HCT116 (cell line): ENCODE results near the gene SRGN. TPM values are rescaled to one million over a fixed set of nuclear protein-coding genes. Genes with fewer than 3 reads are reported as not detected.
"Not testable (repeated sequence)": the region's sequence is repeated elsewhere in the genome, so short reads cannot be mapped to it uniquely, and the experiment has no call there.

ENCODE experiments used
- ATAC-seq: fragments of 200-7000 bp; cut with Tn5 transposase; 2 replicates; pipeline ENCODE4 v1.9.1; 2020; ENCODE audit warnings: mild to moderate bottlenecking, moderate library complexity
- BruUV-seq: library from RNA; stranded (reverse); fragments of 400-500 nt; replicated peaks from 2 replicates; lab custom pipeline; 2021; lab: Mats Ljungman, UMichigan
- CTCF ChIA-PET: fragments of 300-600 bp; sonication (Branson Sonifier 250); formaldehyde crosslinking; loops from one replicate; lab custom pipeline; 2021; ENCODE audit warnings: antibody characterized with exemption; lab: Charles Lee
- POLR2A ChIA-PET: fragments of 300-600, 350-600 bp; sonication (Branson Sonifier 250); formaldehyde crosslinking; loops from one replicate; lab custom pipeline; 2021; ENCODE audit warnings: antibody characterized with exemption; lab: Charles Lee
- RAD21 ChIA-PET, 2 experiments: fragments of 300-600 bp; sonication (Branson Sonifier 250); formaldehyde crosslinking; loops; one replicate each; lab custom pipeline; 2023; ENCODE audit warnings: low total read pairs in 2 of 2; ENCODE audit not compliant: uncharacterized antibody in 2 of 2, unreplicated experiment in 2 of 2, low non-redundant PET in 1 of 2; lab: Charles Lee
- DNase-seq: peaks from one replicate; pipeline ENCODE4 v3.0.0-alpha.2; 2010; ENCODE audit warnings: low read depth, low spot score
- H2AFZ ChIP-seq: fragments of 200-600 bp; shearing (Covaris generic), sonication (generic); 2 replicates; pipeline ENCODE4 v1.6.1; 2017; ENCODE audit warnings: low read depth, mixed run types, mixed read lengths, antibody characterized with exemption, low read length; ENCODE audit not compliant: poor library complexity, severe bottlenecking
- H3K27ac ChIP-seq: 2 replicates; pipeline ENCODE4 v1.5.1; 2012; ENCODE audit warnings: low read depth, low read length
- H3K27me3 ChIP-seq: fragments of 200-600 bp; sonication (generic); 2 replicates; pipeline ENCODE4 v1.6.1; 2016; ENCODE audit warnings: mixed run types, low read length, mixed read lengths; ENCODE audit not compliant: insufficient read depth
- H3K36me3 ChIP-seq, 2 experiments: fragments of 200-500 bp in 1 of 2; fragments of 200-600 bp in 1 of 2; sonication (Bioruptor generic) in 1 of 2; sonication (generic) in 1 of 2; 2 replicates each; pipeline versions ENCODE4 v1.5.1 to v1.6.1; 2014 to 2016; ENCODE audit warnings: low read length in 2 of 2, inconsistent platforms in 1 of 2, mixed read lengths in 1 of 2, mixed run types in 1 of 2; ENCODE audit not compliant: insufficient read depth in 2 of 2, control insufficient read depth in 1 of 2
- H3K4me1 ChIP-seq, 2 experiments: fragments of 200-600 bp in 1 of 2; sonication (generic) in 1 of 2; 2 replicates each; pipeline versions ENCODE4 v1.5.1 to v1.6.1; 2012 to 2017; ENCODE audit warnings: low read length in 2 of 2, inconsistent platforms in 1 of 2, mild to moderate bottlenecking in 1 of 2, mixed read lengths in 1 of 2, mixed run types in 1 of 2, moderate library complexity in 1 of 2; ENCODE audit not compliant: insufficient read depth in 2 of 2, control insufficient read depth in 1 of 2
- H3K4me2 ChIP-seq: fragments of 200-600 bp; sonication (generic); 2 replicates; pipeline ENCODE4 v1.6.1; 2017; ENCODE audit warnings: mixed run types, low read length, mixed read lengths
- H3K4me3 ChIP-seq, 2 experiments: fragments of 200-600 bp in 1 of 2; sonication (generic) in 1 of 2; replicated peaks in 1 of 2; 2 replicates each; pipeline ENCODE4 v1.5.1; 2011 to 2016; ENCODE audit warnings: low read length in 2 of 2, control low read depth in 1 of 2, low read depth in 1 of 2, mild to moderate bottlenecking in 1 of 2, mixed read lengths in 1 of 2, mixed run types in 1 of 2
- H3K79me2 ChIP-seq: fragments of 200-600 bp; sonication (generic); 2 replicates; pipeline ENCODE4 v1.6.1; 2017; ENCODE audit warnings: mild to moderate bottlenecking, mixed run types, low read length, moderate library complexity, mixed read lengths; ENCODE audit not compliant: insufficient read depth
- H3K9ac ChIP-seq: fragments of 200-600 bp; sonication (generic); 2 replicates; pipeline ENCODE4 v1.6.1; 2016; ENCODE audit warnings: low read length, mixed read lengths
- H3K9me2 ChIP-seq: fragments of 200-600 bp; sonication (generic), shearing (Covaris generic); 2 replicates; pipeline ENCODE4 v1.6.1; 2017; ENCODE audit warnings: mixed run types, mild to moderate bottlenecking, moderate library complexity; ENCODE audit not compliant: insufficient read depth
- H3K9me3 ChIP-seq, 2 experiments: fragments of 200-500 bp in 1 of 2; fragments of 200-600 bp in 1 of 2; sonication (Bioruptor generic) in 1 of 2; sonication (generic) in 1 of 2; 2 replicates each; pipeline ENCODE4 v1.6.1; 2014 to 2017; ENCODE audit warnings: low read length in 2 of 2, mixed read lengths in 2 of 2, inconsistent platforms in 1 of 2, low read depth in 1 of 2, mild to moderate bottlenecking in 1 of 2, mixed run types in 1 of 2, moderate library complexity in 1 of 2; ENCODE audit not compliant: control insufficient read depth in 1 of 2, insufficient read depth in 1 of 2
- H4K20me1 ChIP-seq: fragments of 200-600 bp; sonication (generic), shearing (Covaris generic); 2 replicates; pipeline ENCODE4 v1.6.1; 2017; ENCODE audit warnings: mixed run types, mild to moderate bottlenecking, moderate library complexity; ENCODE audit not compliant: insufficient read depth
- RAD21 ChIP-seq: IDR thresholded peaks from 2 replicates; pipeline ENCODE4 v1.6.1; 2012; ENCODE audit warnings: low read depth, mild to moderate bottlenecking
- intact Hi-C: fragments of 100-400 bp; cut with micrococcal nuclease; formaldehyde crosslinking; loops from 2 replicates; pipeline ENCODE4 v1.10.0; 2022
- total RNA-seq: library from RNA; stranded (reverse); gene quantifications from one replicate; pipeline ENCODE4 v1.2.1, GENCODE V29; 2021; ENCODE audit not compliant: unreplicated experiment
- TF ChIP-seq, protein P1 (sequence below), 3 experiments: fragments of 200-600 bp in 1 of 3; sonication (generic) in 1 of 3; IDR thresholded peaks in 2 of 3; conservative IDR thresholded peaks in 1 of 3; 2 replicates each; pipeline ENCODE4 v1.5.1; 2012 to 2017; ENCODE audit warnings: low read depth in 2 of 3, low read length in 2 of 3, antibody characterized with exemption in 1 of 3, borderline replicate concordance in 1 of 3, control low read depth in 1 of 3, mild to moderate bottlenecking in 1 of 3, mixed read lengths in 1 of 3, mixed run types in 1 of 3, moderate library complexity in 1 of 3; ENCODE audit not compliant: insufficient read depth in 1 of 3
- TF ChIP-seq, protein P2 (sequence below): IDR thresholded peaks from 2 replicates; pipeline ENCODE4 v1.6.1; 2012

Gene SRGN
- total RNA-seq, 1 experiment from 2014 or later, result 1.8 TPM

DNA sequence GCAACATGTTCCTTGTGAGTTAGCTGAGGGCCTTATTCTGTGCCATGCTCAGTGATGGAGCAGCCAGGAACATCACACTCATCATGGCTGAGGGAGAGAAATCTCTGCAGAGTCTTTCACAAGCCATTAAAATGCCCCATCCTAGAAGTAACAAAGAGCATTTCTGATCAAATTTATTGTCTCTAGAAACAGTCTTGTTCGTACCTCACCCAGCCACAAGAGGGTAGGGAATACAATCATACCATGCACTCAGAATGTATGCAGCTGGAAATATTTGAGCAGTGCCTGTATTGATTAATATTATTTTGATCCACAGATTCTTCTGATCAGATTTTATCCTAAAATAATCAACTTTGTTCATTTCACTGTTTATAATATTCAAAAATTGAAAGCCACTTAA lies 53.4 kb downstream of the SRGN start:
- ATAC-seq (no peak; the same call in 1 of the 2 replicates), DNase-seq (no peak)
- no peak overlapping the region for H2AFZ ChIP-seq
- H4K20me1 ChIP-seq, result no peaks in the 10 kb centered on the region
- peaks cover 56% of the 10 kb centered on the region for H3K79me2 ChIP-seq
- no peak overlapping the region for H3K9ac ChIP-seq
- H3K4me1 ChIP-seq, result no peaks in the 10 kb centered on the region
- no TSS peak for BruUV-seq
- intact Hi-C loops, result no loop called here
- TF ChIP-seq, protein P1, sequence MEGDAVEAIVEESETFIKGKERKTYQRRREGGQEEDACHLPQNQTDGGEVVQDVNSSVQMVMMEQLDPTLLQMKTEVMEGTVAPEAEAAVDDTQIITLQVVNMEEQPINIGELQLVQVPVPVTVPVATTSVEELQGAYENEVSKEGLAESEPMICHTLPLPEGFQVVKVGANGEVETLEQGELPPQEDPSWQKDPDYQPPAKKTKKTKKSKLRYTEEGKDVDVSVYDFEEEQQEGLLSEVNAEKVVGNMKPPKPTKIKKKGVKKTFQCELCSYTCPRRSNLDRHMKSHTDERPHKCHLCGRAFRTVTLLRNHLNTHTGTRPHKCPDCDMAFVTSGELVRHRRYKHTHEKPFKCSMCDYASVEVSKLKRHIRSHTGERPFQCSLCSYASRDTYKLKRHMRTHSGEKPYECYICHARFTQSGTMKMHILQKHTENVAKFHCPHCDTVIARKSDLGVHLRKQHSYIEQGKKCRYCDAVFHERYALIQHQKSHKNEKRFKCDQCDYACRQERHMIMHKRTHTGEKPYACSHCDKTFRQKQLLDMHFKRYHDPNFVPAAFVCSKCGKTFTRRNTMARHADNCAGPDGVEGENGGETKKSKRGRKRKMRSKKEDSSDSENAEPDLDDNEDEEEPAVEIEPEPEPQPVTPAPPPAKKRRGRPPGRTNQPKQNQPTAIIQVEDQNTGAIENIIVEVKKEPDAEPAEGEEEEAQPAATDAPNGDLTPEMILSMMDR (IDR thresholded peaks at IDR 0.05 in 2 of 3, conservative IDR thresholded peaks at IDR 0.05 in 1 of 3; ENCODE audit: borderline replicate concordance in 1 of 3, insufficient read depth in 1 of 3, low read depth in 2 of 3, low read length in 2 of 3), result peak in 1 of 3 experiments; percentile 32; a peak in 2 of 6 replicates
- TF ChIP-seq, protein P2, sequence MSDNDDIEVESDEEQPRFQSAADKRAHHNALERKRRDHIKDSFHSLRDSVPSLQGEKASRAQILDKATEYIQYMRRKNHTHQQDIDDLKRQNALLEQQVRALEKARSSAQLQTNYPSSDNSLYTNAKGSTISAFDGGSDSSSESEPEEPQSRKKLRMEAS, result no peak
- TF ChIP-seq RAD21, result peak; percentile 17; the same call in 1 of the 2 replicates
- no peaks in the 10 kb centered on the region for H3K9me3 ChIP-seq
- no peak overlapping the region for H3K27ac ChIP-seq
- RAD21 ChIA-PET, result no interaction called here
- H3K36me3 ChIP-seq, result peaks cover 0 to 2% of the 10 kb centered on the region in 2 experiments; a peak in 1 of 4 replicates
- no peaks in the 10 kb centered on the region for H3K27me3 ChIP-seq
- H3K4me2 ChIP-seq, result no peak overlapping the region
- H3K4me3 ChIP-seq, result no peak overlapping the region
- no peaks in the 10 kb centered on the region for H3K9me2 ChIP-seq
- POLR2A ChIA-PET, result no interaction called here
- CTCF ChIA-PET, result no interaction called here

DNA sequence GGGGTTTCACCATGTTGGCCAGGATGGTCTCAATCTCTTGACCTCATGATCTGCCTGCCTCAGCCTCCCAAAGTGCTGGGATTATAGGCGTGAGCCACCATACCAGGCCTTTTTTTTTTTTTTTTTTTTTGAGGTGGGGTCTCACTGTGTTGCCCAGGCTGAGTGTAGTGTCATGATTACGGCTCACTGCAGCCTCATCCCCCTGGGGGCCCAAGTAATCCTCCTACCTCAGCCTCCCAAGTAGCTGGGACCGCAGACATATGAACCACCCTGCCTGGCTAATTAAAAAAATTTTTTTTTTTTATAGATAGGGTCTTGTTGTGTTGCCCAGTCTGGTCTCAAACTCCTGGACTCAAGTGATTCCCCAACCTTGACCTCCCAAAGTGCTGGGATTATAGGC lies 54.2 kb downstream of the SRGN start:
- H3K27ac ChIP-seq, BruUV-seq, H3K36me3 ChIP-seq, H3K9me2 ChIP-seq, DNase-seq, H2AFZ ChIP-seq, H3K9me3 ChIP-seq, CTCF ChIA-PET, H3K4me2 ChIP-seq, H3K27me3 ChIP-seq, H4K20me1 ChIP-seq, POLR2A ChIA-PET, RAD21 ChIA-PET, H3K4me1 ChIP-seq, H3K9ac ChIP-seq, intact Hi-C loops, H3K4me3 ChIP-seq, ATAC-seq: not testable (repeated sequence)
- peaks cover 62% of the 10 kb centered on the region for H3K79me2 ChIP-seq
